ENCODE results near the gene CRTAC1.

- TF ChIP-seq POLR2A (IDR thresholded peaks at IDR 0.05; ENCODE audit: low read depth, low read length) (no peak), CTCF (IDR thresholded peaks at IDR 0.05; ENCODE audit: extremely low read depth in 1 of 2, insufficient read depth in 1 of 2, low read depth in 1 of 2, low read length in 2 of 2) (no peak), EZH2 (IDR thresholded peaks at IDR 0.05; ENCODE audit: borderline replicate concordance, low read depth, low read length, severe bottlenecking) (no peak), POLR2AphosphoS5 (IDR thresholded peaks at IDR 0.05; ENCODE audit: insufficient read depth, low read depth, low read length) (no peak), MAX (IDR thresholded peaks at IDR 0.05; ENCODE audit: insufficient read depth, insufficient read length) (no peak), GATA2 (IDR thresholded peaks at IDR 0.05; ENCODE audit: insufficient read depth, insufficient read length, low read depth, low read length) (no peak)
Observed at GRCh38 chr10:98063740-98064027, 33.3 kb upstream of the CRTAC1 start.
